NCI-H1105 treated with DMSO at 0.1 percent for 48 hours (cell line): ENCODE data around the gene NAALADL2.
"Not testable (repeated sequence)": the region's sequence is repeated elsewhere in the genome, so short reads cannot be mapped to it uniquely, and the experiment has no call there.

Experiments
- DNase-seq: peaks from one replicate; lab custom pipeline; 2025; lab: John Stamatoyannopoulos, UW

Gene NAALADL2

GRCh38 chr3:175489406-175489805 lies 630.3 kb downstream of the NAALADL2 start:
- no peak for DNase-seq

DNA sequence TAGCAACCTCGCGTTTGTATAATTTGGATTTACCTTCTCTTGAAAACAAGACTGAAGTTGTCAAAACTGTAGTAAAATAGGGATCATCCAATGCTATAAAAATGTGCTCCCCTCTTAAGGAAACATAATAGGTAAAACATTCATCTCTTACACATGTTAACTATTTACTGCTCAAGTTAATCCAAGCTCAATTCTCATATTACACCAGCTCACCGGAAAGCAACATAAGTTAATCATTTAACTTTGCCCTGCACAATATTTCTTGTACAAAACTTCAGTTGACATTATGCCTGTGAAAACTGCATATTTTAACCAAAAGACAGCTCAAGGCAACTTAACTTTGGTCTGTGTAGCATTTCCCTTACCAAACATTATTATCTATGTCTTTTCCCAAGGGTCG lies 634.2 kb downstream of the NAALADL2 start:
- no peak for DNase-seq

GRCh38 chr3:175495331-175495730 lies 636.2 kb downstream of the NAALADL2 start:
- DNase-seq: no peak

DNA sequence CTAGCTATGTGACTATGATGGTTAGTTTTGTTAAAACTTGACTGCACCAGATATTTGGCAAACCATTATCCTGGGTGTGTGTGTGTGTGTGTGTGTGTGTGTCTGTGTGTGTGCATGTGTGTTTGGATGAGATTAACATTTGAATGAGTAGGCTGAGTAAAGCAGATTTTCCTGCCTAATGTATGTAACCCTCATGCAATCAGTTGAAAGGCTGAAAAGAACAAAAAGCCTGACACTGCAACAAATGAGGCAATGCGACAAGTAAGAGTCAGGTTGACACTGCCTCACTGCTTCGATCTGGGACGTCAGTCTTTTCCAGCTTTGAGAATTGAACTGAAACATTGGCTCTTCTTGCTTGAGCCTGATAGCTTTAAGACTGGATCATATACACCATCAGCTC lies 643.0 kb downstream of the NAALADL2 start:
- no peak for DNase-seq

DNA sequence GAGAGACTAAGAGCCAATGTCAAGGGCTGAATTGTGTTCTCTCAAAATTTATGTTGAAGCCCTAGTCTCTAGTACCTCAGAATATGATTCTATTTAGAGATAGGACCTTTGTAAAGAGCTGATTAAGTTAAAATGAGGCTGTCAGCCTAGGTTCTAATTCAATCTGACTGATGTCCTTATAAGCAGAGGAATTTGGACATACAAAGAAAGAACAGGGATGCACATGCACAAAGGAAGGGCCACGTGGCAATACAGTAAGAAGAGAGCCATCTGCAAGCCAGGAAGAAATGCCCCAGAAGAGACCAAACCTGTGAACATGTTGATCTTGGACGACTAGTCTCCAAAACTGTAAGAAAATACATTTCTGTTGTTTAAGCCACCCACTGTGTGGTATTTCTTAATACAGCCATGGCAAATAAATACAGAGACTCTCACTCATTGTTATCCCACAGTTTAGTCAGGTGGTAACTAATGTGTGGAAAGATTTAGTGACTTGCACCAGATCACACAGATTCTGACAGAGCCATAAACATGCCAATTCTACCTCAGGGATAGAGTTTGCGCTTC lies 652.2 kb downstream of the NAALADL2 start:
- DNase-seq: no peak

- no peak for DNase-seq
Observed at GRCh38 chr3:175512700-175513099, 653.6 kb downstream of the NAALADL2 start.

DNA sequence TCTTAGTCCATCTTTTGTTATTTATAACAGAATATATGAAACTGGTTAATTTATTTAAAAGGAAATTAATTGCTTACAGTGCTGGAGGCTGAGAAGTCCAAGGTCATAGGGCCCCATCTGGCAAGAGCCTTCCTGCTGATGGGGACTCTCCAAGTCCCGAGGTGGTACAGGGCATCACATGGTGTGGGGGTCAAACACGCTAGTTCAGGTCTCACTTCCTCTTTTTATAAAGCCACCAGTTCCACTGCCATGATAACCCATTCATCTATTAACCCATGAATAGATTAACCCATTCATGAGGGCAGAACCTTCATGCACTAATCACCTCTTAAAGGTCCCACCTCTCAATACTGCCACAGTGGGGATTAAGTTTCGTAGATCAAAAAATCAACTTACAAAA lies 659.3 kb downstream of the NAALADL2 start:
- no peak for DNase-seq

- DNase-seq: no peak
Observed at GRCh38 chr3:175521406-175521805, 662.3 kb downstream of the NAALADL2 start.

- no peak for DNase-seq
Observed at GRCh38 chr3:175526191-175526590, 667.1 kb downstream of the NAALADL2 start.

GRCh38 chr3:175526609-175527280 lies 667.6 kb downstream of the NAALADL2 start:
- DNase-seq: no peak

- not testable (repeated sequence) for DNase-seq
Observed at GRCh38 chr3:175528693-175529092, 669.6 kb downstream of the NAALADL2 start.

GRCh38 chr3:175535351-175535750 lies 676.2 kb downstream of the NAALADL2 start:
- no peak for DNase-seq

DNA sequence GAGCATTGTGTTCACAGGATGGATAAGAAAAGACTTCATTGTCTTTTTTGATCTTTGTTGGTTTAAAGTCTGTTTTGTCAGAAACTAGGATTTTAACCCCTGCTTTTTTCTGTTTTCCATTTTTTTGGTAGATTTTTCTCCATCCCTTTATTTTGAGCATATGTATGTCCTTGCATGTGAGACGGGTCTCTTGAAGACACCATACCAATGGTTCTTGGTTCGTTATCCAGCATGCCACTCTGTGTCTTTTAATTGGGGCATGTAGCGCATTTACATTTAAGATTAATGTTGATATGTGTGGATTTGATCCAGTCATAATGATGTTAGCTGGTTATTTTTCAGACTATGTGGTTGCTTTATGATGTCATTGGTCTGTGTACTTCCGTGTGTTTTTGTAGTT lies 687.0 kb downstream of the NAALADL2 start:
- DNase-seq: no peak

GRCh38 chr3:175552929-175553328 lies 693.8 kb downstream of the NAALADL2 start:
- DNase-seq: no peak

- no peak for DNase-seq
Observed at GRCh38 chr3:175554801-175555200, 695.7 kb downstream of the NAALADL2 start.

GRCh38 chr3:175558261-175558660 lies 699.1 kb downstream of the NAALADL2 start:
- no peak for DNase-seq

- no peak for DNase-seq
Observed at GRCh38 chr3:175564363-175564762, 705.2 kb downstream of the NAALADL2 start.

- DNase-seq: peak; percentile 16
Observed at GRCh38 chr3:175571096-175571495, 712.0 kb downstream of the NAALADL2 start.

DNA sequence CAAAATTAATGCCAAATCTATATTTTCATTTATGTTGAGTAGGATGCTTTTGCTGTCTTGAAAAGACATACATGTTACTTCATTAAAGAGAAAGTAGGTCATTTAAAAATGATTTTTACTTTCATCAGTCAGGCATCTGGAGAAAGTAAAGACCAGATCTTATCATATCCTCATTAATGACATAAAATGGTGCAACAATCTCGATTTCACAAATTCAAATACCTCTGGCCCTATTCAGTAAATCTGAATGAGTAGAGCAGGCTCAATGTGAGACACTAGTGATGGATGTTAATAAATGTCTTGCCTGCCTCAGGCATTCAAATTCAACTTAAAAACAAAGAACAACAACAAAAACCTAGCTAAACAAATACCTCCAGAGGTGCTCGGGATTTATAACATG lies 714.1 kb downstream of the NAALADL2 start:
- no peak for DNase-seq

GRCh38 chr3:175580318-175580717 lies 721.2 kb downstream of the NAALADL2 start:
- no peak for DNase-seq

DNA sequence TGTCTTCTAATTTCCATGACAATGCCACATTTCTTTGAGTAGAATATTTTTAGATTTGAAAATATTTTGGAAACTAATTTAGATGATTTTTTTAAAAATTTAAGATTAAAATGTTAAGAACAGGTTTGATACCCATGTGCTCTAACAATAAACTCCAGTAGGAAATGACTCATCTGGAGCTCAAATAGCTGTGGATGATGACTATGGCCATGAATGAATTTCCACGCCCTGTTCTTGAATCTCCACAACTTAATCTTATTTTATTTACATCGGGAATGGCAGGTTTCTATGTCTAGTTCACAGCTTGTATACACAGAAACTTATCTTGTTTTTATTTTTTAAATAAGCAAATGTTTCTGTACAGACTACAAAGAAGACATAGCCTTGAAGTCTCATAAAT lies 726.8 kb downstream of the NAALADL2 start:
- DNase-seq: no peak

GRCh38 chr3:175590745-175591144 lies 731.6 kb downstream of the NAALADL2 start:
- no peak for DNase-seq

- DNase-seq: no peak
Observed at GRCh38 chr3:175591375-175591774, 732.2 kb downstream of the NAALADL2 start.

GRCh38 chr3:175593331-175593730 lies 734.2 kb downstream of the NAALADL2 start:
- DNase-seq: no peak
